Measurements from ENCODE around the gene ABCA13.

The ABCA13 gene

DNA sequence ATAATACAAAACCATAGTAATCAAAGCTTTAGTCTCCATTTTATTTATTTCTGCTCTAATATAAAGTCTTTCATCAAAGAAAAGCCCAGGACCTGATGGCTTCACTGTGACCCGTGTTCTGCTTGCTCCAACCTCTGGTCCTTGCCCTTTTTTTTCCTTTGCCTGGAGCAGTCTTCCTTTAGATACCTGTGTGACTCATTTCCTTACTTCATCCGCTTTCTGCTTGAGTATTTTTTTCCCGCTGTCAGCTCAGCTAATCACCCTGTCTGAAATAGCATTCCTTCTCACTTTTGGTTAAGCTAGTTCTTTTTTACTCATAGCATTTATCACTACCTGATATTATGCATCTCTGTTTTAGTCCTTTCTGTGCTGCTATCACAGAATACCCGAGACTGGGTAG lies 194.8 kb downstream of the ABCA13 start:
- DNase-seq (ENCODE audit: low read depth) = no peak

DNA sequence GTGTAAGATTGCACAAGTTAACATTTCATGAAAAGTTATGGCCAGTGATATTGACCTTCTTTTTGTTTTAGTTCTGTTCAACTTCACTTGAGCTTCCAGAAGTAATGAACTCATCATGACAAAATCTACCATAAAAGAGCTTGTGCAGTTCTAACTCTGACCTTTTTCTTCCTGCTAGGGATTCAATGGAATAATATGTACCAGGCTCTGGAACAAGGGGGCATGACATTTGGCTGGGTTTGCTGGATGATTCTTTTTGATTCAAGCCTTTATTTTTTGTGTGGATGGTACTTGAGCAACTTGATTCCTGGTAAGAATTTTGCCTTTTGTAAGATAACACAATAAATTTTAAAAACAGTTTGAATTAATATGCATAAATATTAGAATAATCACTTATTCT lies 205.0 kb downstream of the ABCA13 start:
- DNase-seq (ENCODE audit: low read depth) = no peak

DNA sequence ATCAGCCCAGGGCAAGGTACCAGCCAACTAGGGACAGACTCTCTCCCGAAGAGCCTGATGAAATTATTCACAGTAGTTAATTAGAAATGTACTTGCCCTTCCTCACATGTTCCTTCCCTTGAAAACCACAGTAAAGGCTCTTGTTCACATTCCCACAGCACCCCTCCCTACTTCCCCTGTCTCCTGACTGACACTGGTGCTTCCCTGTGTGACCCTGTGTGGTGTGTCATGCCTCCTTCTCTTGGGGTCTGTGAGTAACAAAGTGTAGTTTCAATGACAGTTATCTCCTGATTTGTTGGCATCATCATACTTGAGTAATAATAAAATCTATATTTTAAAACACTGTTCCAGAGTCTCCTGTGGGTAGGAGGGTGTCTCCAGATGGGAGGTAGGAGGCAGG lies 209.7 kb downstream of the ABCA13 start:
- no peak for DNase-seq (ENCODE audit: low read depth)

DNA sequence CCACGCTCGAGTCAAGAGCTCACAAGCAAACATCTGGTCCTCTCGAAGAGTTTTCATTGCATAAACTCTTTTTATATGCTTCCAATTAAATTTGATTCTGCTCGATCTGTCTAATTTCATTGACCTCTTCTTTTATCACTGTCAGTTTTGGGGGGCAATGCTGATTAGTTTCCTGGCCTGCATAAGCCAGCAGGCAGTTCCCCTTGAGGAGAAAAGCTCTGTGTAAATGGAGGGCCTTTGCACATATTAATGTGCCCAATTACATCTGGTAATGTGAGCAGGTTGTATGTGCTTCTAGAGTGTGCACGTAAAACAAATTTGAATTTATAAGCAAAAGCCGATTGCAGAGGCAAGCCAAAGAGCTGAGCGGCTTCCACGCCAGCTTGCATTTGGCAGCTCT lies 210.3 kb downstream of the ABCA13 start:
- no peak for DNase-seq (ENCODE audit: low read depth)

DNA sequence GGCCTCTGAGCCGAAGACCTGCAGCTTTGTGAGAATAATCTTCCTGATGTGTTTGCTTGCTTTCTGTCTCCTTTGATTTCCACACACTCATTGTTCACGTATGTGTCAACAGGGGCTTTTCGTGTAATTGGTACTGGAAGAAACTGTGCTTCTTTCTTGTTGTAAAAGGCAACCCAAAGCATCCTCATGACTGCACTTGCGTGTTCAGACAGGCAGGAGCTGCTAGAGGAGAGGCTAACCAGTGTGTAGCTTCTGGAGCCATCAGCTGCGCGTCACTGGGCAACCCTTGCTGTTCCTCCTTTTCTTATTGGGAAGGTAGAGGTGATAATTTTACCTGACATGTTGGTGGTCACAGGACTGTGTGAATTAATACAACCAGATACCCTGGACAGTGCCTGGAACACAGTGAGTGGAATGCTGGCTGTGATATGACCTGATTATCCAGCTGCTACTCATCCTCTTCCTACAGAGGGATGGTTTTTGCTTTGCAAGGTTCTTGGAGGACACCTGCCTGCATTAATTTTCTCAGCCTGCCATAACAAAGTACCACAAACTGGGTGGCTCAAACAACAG lies 213.0 kb downstream of the ABCA13 start:
- no peak for DNase-seq (ENCODE audit: low read depth)

DNA sequence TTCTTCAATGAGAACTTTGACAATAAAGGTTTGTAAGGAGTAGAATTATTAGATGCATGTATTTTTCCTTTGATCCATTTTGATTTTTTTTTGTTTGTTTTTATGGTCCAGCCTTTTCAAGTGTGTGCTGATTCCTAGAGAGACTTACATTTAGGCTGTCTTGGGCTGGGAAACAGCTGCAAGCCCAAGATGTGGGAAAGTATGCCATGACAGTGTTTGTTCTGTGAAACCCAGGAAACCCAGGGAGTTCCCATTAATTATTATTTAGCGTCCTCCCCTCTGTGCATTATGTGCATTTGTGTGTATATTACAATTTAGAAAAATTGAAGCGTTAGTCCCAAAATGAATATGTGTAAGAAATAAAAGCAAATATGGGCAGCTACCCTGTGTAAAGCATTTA lies 216.7 kb downstream of the ABCA13 start:
- DNase-seq (ENCODE audit: low read depth) = no peak

DNA sequence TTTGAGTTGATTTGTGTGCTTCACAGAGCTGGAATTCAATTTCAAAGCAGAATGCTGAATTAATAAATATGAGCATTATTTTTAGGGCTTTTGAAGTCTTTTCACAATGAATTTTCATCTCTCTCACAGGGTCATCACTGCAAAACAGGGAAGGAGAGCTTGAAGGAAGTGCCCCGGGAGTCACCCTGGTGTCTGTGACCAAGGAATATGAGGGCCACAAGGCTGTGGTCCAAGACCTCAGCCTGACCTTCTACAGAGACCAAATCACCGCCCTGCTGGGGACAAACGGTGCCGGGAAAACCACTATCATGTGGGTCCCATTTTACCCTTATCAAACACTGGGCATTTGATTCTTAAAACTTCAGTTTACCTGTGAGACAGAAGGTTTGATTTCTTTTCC lies 217.7 kb downstream of the ABCA13 start:
- no peak for DNase-seq (ENCODE audit: low read depth)

DNA sequence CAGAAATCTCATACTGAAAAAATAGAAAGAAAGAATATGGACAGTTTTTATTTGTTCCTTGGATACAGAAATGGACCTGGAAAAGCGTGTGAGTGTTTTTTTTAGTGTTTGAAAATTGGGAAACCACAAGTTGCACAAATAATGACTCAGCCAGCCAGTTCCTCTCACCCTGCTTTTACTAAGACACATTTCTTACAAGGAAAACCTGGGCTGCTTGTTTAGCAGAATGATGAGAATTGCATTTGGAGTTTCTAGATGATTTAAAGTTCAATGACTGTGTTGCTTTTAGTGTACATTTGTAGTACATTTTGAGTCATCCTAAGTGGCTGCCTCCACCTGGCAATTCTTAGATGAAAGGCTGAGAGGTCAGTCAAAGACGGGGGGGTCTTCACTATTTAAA lies 218.7 kb downstream of the ABCA13 start:
- peak; percentile 3 for DNase-seq (ENCODE audit: low read depth)

DNA sequence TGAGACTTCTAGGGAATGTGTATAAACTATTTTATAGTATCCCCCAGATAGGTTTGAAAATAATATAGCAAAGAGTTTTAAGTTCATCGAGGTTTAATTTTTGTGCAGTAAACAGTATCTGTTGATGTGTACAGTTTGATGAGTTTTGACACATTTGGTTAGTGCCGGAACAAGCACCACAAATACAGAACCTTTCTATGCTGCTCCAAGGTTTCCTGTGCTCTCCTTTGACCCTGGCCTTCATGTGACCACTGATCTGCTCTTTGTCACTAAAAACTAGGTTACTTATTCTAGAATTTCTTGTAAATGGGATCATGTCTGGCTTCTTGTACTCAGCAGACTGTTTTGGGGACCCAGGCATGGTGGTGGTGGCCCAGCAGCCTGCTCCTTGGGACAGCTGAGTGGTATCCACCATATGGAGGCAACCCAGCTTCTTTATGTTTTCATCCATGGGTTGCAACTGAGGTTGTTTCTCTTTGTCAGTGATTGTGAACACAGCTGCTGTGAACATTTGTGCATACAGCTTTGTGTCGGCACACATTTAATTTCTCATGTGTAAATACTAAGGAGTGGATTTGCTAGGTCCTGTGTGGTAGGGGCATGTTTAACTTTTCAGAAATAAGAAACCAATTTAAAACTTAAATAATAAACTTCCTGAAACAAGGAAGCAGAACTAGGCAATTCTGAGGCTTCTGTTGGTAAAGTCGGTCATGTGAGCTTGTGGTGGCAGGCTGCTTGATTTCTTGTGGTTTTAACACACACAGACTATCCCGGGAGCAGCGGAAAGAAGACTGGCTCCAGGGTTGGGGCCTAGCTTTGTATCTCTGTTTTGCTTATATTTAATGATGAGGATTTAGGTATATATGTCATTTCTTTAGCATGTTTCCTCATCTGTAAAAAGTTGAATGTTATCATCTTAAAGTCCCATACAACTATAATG lies 219.4 kb downstream of the ABCA13 start:
- no peak for DNase-seq (ENCODE audit: low read depth)

DNA sequence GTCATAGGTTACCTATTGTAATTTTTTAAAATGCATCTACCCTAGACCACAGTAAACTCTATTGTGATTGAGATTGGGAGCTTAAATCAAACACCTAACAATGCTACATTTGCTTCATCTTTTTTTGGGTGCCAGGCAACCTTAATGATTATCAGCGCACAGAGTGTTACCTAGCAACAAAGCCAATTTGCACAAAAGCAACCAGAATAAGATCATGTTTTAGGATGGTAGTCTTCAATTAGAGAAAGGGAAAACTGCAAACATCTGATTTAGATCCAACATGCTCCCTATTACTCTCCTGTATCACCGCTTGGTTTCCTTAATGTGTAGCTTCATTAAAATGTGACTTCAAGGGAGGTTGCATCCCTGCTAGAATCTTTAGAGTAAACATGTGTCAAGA lies 226.9 kb downstream of the ABCA13 start:
- no peak for DNase-seq (ENCODE audit: low read depth)

DNA sequence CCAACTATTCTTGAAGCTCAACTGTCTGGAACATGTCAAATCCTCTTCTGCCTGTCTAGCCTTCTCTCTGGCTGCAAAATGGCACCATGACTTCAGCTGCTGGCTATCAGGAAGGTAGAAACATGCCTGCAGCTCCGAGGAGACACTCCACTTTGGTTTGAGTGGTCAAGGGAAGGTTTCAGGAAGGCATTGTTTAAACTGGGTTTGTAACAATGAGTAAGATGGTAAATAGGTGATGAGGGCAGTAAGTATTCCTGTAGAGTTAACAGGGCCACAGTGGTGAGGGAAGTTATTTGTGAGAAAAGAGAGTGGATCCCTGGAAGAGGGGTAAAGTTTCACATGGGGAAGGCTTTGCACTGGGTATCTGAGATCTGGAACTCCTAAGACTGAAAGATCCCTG lies 231.5 kb downstream of the ABCA13 start:
- no peak for DNase-seq (ENCODE audit: low read depth)

DNA sequence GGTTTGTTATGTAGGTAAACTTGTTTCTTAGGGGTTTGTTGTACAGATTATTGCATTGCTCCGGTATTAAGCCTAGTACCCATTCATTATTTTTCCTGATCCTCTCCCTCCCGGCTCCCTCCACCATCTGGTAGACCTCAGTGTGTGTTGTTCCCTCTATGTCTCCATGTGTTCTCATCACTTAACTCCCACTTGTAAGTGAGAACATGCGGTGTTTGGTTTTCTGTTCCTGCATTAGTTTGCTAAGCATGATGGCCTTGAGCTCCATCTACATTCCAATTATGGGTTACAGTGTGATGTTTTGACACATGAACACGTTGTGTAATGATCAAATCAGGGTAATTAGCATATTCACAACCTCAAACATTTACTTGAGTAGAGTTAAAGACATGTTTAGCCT lies 237.5 kb downstream of the ABCA13 start:
- DNase-seq (ENCODE audit: low read depth) = no peak

DNA sequence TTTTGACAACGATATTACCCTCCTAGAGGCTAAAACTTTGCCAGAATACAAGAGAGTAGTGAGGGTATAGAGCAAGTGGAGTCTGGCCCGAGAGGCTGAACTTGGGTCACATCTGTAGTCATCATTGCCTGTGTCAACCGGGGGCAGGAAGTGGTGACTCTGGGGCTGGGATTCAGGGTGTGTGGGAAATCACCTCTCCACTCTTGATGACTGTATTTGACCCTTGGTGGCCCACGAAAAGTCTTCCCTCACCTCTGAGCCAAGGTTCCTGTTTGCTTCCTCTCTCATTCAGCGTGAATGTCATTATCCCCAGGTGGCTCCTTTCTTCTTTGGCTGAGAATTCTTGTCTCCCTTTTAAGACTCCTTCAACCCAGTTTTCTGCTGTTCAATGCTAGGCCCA lies 240.4 kb downstream of the ABCA13 start:
- no peak for DNase-seq (ENCODE audit: low read depth)

DNA sequence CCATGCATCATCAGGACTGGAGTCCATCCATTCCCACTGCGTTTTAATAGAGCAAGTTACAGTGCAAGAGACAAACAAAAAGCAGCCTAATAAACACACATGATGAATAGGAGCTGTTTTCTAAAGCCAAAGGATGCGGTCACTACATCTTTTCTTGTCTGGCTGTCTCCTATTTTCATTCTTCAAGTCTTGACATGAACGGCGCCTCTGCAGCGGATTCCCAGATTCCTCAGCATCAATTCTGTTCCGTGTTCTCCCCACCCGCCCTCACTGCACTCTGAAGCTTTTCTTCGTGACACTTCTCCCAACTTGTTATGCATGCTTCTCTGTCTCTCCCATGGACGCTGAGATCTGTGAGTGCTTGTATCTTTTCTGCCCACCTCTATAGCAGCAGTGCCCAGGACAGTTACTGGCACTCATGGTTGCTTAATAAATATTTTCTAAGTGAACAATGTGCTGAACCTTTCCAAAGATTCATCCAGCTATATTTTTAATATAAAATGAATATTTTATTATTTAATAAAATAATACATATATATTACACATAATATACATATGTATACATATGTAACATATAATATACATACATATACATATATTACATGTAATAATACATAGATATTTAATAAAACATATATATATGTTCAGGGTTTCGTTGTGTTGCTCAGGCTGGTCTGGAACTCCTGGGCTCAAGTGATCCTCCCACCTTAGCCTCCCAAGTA lies 242.9 kb downstream of the ABCA13 start:
- no peak for DNase-seq (ENCODE audit: low read depth)

DNA sequence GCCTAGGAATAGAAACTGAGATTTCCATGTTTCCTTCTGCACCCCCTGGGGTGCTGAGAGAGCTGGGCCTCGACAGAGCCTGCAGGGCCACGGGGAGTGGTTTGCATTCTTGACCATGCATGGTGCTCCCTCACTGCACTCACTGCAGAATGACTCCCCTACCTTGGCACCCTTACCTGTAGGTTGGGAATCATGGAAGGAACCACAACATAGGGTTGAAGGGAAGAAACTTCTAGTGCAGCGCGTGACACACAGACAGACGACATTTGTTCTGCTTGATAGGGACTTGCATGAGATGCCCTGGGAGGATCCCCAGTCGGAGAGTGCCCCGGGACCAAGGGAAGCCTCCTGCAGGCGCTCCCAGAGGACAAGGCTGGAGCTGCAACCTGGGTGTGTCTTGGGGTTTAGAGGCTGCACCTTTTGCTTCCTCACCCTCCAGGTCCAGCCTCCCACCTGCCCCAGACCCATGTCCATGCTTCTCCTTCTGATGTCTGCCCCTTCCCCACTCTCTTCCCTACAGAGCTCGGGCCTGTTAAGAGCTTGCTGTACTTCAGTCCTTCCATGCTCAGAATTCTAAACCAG lies 245.2 kb downstream of the ABCA13 start:
- DNase-seq (ENCODE audit: low read depth) = no peak

DNA sequence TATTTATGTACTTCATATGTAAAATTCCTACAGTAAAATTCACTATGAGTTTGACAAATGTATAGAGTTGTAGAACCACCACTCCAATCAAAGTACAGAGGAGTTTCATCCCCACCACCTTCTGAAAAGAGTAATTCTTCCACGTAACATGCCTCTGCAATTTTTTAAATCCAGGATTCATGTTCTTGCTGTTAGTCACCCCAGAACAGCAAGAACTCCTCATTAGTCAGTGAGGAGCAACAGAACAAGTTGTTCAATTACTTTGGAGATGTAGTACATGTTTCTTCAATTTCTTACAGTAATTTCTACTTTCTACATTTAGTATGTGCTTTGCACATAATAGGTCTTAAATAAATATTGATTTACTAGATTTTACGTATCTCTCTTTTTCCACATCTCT lies 248.1 kb downstream of the ABCA13 start:
- no peak for DNase-seq (ENCODE audit: low read depth)

DNA sequence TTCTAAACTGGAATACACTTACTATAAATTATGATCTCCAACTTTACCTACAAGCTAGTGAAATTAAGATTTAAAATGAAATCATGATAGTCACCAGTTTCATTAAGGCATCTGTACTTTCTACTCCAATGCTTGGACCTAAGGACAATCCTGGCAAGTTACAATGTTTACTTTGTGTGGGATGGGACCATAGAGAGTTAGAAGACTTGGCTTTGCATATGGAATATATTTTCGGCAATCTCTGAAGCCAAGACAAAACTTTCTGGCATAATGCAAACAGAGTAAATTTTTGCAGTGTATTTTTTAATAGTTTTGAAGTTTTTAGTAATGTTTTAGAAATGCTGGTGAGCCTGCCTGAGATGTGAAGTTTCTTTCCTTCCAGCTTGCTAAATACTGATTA lies 248.9 kb downstream of the ABCA13 start:
- no peak for DNase-seq (ENCODE audit: low read depth)

DNA sequence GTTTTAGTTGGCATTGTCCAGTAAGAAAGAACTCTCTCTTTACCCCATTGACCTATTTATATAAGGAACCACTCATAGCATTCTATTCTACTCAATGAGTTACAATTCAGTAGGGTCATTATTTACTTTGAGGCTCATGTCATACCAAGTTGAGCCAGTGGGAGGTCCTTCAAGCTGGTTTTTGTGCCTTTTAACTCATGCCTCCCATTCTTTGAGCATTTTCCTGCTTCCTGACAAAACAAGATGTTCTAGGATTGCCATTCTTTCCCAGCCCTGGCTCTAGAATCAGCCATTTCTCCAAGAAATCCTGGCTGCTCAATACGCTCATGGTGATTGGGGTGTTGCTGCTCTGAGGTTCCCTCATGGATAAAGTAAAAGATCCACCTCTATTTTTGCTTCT lies 250.1 kb downstream of the ABCA13 start:
- DNase-seq (ENCODE audit: low read depth) = no peak

DNA sequence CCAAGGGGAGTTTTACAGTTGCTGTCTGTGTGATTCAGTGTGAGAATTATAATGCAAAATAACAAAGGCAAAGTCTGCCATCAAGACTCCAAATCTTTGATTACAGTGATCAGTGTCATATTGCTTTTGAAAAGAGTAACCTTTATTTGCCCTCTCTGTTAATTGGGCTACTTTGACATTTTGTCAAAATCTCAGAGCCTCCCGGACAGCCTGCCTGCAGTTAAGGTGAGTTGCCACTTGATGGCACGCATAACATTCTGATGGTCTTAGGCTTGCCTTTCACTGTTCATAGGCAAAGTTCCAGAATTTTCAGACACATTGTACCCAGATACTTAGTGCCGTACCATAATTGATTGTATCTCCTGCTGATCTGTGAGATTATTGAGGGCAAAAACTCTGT lies 253.5 kb downstream of the ABCA13 start:
- no peak for DNase-seq (ENCODE audit: low read depth)

DNA sequence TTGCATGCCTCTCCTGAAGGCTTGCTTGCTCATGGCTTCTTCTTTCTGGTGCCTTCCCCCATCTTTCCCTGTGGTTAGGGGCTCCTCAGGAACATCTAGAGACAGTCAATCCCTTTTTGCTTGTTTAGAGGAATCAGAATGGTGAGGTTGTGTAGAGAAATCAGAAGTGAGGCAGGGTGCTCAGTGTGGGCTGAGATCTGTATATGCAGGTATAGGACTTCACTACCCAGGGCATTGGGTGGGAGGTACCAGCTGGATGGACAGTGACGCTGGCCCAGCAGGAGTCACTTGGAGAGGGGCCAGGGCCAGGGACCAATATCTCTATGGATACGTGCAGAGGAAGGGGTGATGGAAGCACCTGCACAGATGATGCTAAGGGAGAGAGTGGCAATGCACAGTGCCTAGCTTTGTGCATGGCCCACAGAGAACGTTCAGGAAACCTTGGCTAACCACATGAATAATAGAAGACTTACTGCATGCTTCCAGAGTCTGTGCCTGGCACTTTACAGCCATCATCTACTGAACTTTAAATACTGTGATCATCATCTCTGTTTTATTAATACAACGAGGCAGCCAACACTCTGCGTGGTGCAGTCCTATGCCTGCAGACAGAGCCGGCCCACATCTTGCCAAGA lies 255.2 kb downstream of the ABCA13 start:
- no peak for DNase-seq (ENCODE audit: low read depth)

DNA sequence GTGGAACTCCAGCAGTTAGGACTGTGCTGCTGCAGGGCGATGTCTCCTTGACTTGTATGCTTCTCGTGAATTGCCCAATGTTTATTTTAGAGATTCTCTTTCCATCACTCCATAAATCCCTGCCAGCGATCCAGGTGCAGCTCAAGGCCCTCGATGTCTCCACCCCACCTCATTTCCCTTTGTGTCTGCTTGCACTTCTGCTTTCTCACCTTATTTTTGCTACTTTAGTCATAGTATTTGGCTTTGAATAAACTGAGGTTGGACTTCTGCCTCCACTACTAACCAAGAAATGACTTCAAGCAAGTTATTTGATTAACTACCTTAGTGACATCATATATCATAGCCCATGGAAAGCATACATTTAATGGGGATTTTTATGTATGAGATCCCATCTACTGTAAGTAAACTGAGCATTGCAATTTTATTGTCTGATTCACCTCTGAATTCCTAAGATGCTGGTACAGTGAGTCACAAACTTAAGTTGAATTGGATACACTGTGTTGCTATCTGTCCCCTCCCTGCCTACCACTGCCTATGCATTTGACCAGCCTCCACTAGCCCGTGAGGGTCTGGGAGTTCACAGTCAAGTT lies 255.8 kb downstream of the ABCA13 start:
- DNase-seq (ENCODE audit: low read depth) = no peak

DNA sequence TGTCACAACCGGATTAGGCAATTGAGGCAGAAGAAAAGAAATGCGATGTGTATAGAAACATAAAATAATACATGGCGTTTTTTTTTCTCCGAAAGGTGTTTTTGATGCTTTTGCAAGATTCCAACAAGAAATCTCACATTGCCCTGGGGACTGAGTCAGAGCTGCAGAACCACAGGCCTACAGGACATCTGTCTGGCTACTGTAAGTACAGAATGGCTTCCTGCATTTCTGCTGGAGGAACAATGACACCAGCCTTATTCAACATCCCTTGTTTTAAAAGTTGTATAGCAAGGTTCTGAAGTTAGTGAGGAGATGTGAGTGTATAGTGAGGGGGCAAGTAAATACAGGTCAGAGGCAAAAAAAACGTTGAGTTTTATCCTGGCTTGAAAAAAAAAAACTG lies 256.4 kb downstream of the ABCA13 start:
- no peak for DNase-seq (ENCODE audit: low read depth)

Measured in fibroblast of the conjunctiva (primary cell).